ENCODE measurements around the gene ITGAE.
"Not testable (repeated sequence)": the region's sequence is repeated elsewhere in the genome, so short reads cannot be mapped to it uniquely, and the experiment has no call there.

ITGAE gene

GRCh38 chr17:3800362-3801271 lies at the start of gene ITGAE:
Gene ITGAE, minus strand, starts transcription at chr17:3801188. Its CDS starts 44 bp downstream, at chr17:3801144.
- DNase-seq (ENCODE audit: low read depth in 1 of 2, low spot score in 1 of 2), result no peak

GRCh38 chr17:3848229-3848835 lies 47.3 kb upstream of the ITGAE start:
- DNase-seq (ENCODE audit: low read depth in 1 of 2, low spot score in 1 of 2), result no peak

- DNase-seq (ENCODE audit: low read depth in 1 of 2, low spot score in 1 of 2), result no peak
These were observed 46.2 kb upstream of the ITGAE start for GRCh38 chr17:3847165-3847670.

GRCh38 chr17:3846437-3847164 lies 45.6 kb upstream of the ITGAE start:
- no peak for DNase-seq (ENCODE audit: low read depth in 1 of 2, low spot score in 1 of 2)

GRCh38 chr17:3845621-3846436 lies 44.8 kb upstream of the ITGAE start, which contains the start of gene NCBP3:
Gene NCBP3, minus strand, starts transcription at chr17:3846246. Its CDS starts 23 bp downstream, at chr17:3846223.
- DNase-seq (ENCODE audit: low read depth in 1 of 2, low spot score in 1 of 2), result peak; percentile 83 to 85

GRCh38 chr17:3845291-3845620 lies 44.3 kb upstream of the ITGAE start:
- DNase-seq (ENCODE audit: low read depth in 1 of 2, low spot score in 1 of 2), result peak; percentile 14 to 17

- not testable (repeated sequence) for DNase-seq (ENCODE audit: low read depth in 1 of 2, low spot score in 1 of 2)
These were observed 43.6 kb upstream of the ITGAE start for GRCh38 chr17:3844556-3844955.

GRCh38 chr17:3843935-3844516 lies 43.0 kb upstream of the ITGAE start:
- peak; percentile 9 to 21 for DNase-seq (ENCODE audit: low read depth in 1 of 2, low spot score in 1 of 2)

- no peak for DNase-seq (ENCODE audit: low read depth in 1 of 2, low spot score in 1 of 2)
These were observed 37.2 kb upstream of the ITGAE start for GRCh38 chr17:3838206-3838605.

- DNase-seq (ENCODE audit: low read depth in 1 of 2, low spot score in 1 of 2), result no peak
These were observed 35.6 kb upstream of the ITGAE start for GRCh38 chr17:3836551-3836950.

- no peak for DNase-seq (ENCODE audit: low read depth in 1 of 2, low spot score in 1 of 2)
These were observed 34.6 kb upstream of the ITGAE start for GRCh38 chr17:3835410-3836229.

GRCh38 chr17:3834811-3835210 lies 33.8 kb upstream of the ITGAE start:
- DNase-seq (ENCODE audit: low read depth in 1 of 2, low spot score in 1 of 2), result no peak

- no peak for DNase-seq (ENCODE audit: low read depth in 1 of 2, low spot score in 1 of 2)
These were observed 27.9 kb upstream of the ITGAE start for GRCh38 chr17:3828852-3829232.

GRCh38 chr17:3828151-3828851 lies 27.3 kb upstream of the ITGAE start:
- DNase-seq (ENCODE audit: low read depth in 1 of 2, low spot score in 1 of 2), result no peak

GRCh38 chr17:3827124-3827773 lies 26.3 kb upstream of the ITGAE start:
- peak; percentile 32 to 55 for DNase-seq (ENCODE audit: low read depth in 1 of 2, low spot score in 1 of 2)

GRCh38 chr17:3826191-3826590 lies 25.2 kb upstream of the ITGAE start:
- DNase-seq (ENCODE audit: low read depth in 1 of 2, low spot score in 1 of 2), result no peak

- no peak for DNase-seq (ENCODE audit: low read depth in 1 of 2, low spot score in 1 of 2)
These were observed 20.1 kb upstream of the ITGAE start for GRCh38 chr17:3821101-3821500.

- DNase-seq (ENCODE audit: low read depth in 1 of 2, low spot score in 1 of 2), result no peak
These were observed 17.8 kb upstream of the ITGAE start for GRCh38 chr17:3818786-3819185.

Data from activated CD4-positive, alpha-beta T cell treated with anti-CD3 and anti-CD28 coated beads, Interleukin-2, amount 50 U/mL, for 24 hours (primary cell).